ENCODE results near the gene ZNF30.
"Not testable (repeated sequence)": the region's sequence is repeated elsewhere in the genome, so short reads cannot be mapped to it uniquely, and the experiment has no call there.

The ZNF30 gene

DNA sequence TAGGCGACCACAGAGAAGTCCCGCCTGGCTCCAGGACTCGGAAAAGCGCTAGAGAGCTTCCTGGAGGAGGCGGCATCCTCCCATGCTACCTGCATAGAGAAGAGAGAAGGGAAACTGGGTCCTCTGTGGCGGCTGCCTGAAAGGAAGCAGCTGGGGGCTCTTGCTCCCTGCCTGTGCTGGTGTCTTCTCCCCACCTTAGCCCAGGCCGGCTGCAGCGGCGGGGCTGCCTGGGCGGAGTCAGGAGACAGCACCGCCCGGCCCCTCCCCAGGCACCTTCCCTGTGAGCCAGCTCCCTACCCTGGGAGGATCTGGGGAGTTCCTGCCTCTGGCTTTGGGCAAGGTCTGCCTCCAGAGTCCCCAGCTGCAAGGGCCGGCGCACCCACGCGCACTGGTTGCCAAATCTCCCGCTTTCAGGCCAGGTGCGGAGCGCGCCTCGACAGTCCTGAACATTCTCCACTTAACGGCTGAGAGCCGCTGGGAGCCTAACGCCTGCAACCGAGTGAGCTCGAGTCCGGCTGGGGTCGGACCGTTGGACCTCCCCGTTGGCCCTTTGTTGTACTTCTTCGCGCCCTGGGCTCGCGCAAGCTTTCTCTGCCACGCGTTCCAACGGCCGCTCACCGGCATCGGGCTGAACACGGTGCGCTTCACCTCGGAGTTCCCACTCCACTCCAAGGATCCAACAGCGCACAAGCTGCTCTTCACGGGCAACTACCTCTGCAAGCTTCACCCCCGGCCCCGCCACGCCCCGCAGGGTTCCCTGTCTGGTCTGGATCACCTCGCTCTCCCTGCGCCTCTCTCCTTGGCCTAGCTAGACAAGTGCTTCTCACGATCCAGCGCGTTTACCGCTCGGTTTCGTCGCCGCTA lies 21.8 kb upstream of the ZNF30 start:
- H3K4me3 ChIP-seq (ENCODE audit: low read depth, low read length) = no peak overlapping the region
- TF ChIP-seq, protein P1, sequence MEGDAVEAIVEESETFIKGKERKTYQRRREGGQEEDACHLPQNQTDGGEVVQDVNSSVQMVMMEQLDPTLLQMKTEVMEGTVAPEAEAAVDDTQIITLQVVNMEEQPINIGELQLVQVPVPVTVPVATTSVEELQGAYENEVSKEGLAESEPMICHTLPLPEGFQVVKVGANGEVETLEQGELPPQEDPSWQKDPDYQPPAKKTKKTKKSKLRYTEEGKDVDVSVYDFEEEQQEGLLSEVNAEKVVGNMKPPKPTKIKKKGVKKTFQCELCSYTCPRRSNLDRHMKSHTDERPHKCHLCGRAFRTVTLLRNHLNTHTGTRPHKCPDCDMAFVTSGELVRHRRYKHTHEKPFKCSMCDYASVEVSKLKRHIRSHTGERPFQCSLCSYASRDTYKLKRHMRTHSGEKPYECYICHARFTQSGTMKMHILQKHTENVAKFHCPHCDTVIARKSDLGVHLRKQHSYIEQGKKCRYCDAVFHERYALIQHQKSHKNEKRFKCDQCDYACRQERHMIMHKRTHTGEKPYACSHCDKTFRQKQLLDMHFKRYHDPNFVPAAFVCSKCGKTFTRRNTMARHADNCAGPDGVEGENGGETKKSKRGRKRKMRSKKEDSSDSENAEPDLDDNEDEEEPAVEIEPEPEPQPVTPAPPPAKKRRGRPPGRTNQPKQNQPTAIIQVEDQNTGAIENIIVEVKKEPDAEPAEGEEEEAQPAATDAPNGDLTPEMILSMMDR (IDR thresholded peaks at IDR 0.05; ENCODE audit: control insufficient read depth, extremely low read depth, insufficient read depth) = no peak
- DNase-seq (ENCODE audit: low read depth) = no peak

DNA sequence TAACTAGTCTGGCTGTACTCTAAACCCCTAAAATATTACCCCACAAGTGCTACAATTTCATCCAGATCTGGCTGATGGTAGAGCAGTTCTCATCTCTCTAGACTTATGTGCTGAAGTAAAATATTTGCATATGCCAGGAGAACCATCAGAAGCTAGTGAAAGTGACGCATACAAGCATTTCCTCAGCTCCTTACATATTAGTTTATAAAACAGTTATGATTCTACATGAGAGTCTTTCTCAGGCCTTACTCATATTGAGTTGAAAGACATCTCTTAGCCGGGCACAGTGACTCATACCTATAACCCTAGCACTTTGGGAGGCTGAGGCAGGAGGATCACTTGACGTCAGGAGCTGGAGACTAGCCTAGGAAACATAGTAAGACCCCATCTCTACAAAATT lies 15.9 kb upstream of the ZNF30 start:
- H3K4me3 ChIP-seq (ENCODE audit: low read depth, low read length) = no peak overlapping the region
- DNase-seq (ENCODE audit: low read depth) = no peak
- TF ChIP-seq, protein P1 (IDR thresholded peaks at IDR 0.05; ENCODE audit: control insufficient read depth, extremely low read depth, insufficient read depth) = no peak

DNA sequence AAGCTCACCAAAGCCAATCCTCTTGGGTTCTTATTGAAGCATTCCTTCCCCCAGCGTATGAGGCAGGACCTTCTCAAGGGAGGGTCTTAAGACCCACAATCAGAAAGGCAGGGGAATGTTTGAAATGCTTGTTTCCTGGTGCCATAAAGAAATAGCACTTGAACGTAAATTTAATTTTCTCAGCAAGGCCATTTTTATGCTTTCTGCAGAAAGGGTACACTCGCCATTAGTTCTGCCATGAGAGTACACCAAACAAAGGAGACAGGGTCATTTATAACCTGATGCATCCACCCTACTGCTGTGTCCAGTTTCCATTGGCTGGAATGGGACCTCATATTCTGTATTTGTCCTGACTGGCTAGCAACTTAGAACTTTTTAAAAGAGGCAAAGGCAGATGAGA lies 9.6 kb upstream of the ZNF30 start:
- not testable (repeated sequence) for DNase-seq (ENCODE audit: low read depth); H3K4me3 ChIP-seq (ENCODE audit: low read depth, low read length)

DNA sequence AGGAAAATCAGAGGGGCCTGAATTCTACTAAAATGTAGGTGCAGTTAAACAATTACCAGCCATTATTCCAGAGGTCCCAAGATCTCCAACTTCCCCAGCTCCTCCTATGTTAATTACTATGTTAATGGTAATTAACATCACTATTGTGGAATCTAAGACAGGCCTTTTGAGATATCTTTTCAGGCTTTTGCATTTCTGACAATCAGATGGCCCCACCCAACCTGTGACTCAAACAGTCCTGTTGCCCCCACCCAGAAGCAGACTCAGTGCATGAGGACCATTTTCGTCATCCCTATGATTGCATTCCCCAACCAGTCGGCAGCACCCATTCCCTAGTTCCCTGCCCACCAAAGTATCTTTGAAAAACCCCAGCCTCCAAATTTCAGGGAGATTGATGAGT lies 8.5 kb upstream of the ZNF30 start:
- DNase-seq (ENCODE audit: low read depth) = no peak
- H3K4me3 ChIP-seq (ENCODE audit: low read depth, low read length) = no peak overlapping the region
- TF ChIP-seq, protein P1 (IDR thresholded peaks at IDR 0.05; ENCODE audit: control insufficient read depth, extremely low read depth, insufficient read depth) = no peak

DNA sequence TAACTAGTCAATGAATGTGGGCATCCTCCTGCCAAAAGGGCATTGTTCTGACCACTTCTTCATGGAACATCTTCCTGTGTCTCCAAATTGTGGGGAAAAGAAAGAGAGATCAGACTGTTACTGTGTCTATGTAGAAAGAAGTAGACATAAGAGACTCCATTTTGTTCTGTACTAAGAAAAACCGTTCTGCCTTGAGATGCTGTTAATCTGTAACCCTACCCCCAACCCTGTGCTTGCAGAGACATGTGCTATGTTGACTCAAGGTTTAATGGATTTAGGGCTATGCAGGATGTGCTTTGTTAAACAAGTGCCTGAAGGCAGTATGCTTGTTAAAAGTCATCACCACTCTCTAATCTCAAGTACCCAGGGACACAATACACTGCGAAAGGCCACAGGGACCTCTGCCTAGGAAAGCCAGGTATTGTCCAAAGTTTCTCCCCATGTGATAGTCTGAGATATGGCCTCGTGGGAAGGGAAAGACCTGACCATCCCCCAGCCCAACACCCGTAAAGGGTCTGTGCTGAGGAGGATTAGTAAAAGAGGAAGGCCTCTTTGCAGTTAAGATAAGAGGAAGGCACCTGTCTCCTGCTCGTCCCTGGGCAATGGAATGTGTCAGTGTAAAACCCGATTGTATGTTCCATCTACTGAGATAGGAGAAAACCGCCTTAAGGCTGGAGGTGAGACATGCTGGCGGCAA lies 6.5 kb upstream of the ZNF30 start:
- DNase-seq (ENCODE audit: low read depth) = peak; percentile 54
- not testable (repeated sequence) for H3K4me3 ChIP-seq (ENCODE audit: low read depth, low read length)

DNA sequence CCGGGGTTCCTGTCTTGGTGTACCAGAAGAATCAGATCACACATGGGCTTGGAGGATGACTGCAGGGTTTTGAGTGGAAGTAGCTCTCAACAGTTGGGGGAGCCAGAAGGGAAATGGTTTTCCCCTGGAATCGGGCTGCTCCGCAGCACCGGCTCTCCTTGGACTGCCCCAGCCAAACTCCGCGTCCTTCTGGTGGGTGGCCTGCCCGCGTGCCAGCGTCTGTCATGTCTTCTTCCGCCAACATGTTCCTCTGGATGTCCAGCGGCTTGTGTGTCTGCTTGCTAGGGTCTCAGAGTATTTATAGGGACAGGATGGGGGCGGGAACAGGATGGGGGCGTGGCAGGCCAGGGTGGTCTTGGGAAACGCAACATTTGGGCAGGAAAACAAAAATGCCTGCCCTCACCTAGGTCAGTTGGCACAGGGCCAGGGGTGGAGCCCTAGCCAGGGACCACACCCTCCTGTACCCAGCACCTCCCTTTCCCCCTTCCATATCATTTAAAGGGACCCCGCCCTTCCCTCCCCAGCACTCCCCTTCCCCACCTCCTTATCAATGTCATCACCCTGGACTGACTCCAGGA lies 1.3 kb upstream of the ZNF30 start:
- H3K4me3 ChIP-seq (ENCODE audit: low read depth, low read length) = no peak overlapping the region
- TF ChIP-seq, protein P1 (IDR thresholded peaks at IDR 0.05; ENCODE audit: control insufficient read depth, extremely low read depth, insufficient read depth) = no peak
- no peak for DNase-seq (ENCODE audit: low read depth)

DNA sequence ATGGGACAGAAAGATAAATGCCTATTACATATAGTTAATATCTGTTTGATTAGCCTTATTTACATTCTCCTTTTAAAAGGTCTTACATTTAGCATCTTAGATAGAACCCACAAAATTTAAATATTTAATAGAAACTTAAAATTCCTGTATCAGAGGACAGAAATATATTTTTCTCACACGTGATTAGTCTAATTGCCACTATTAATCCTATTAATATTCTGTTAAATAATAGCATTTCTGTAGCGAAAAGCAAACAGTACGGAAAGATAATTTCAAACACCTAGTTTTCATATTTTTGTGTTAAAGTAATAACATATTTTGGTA lies 380 bp upstream of the ZNF30 start:
- H3K4me3 ChIP-seq (ENCODE audit: low read depth, low read length) = peak overlapping the region; percentile 71
- TF ChIP-seq, protein P1 (IDR thresholded peaks at IDR 0.05; ENCODE audit: control insufficient read depth, extremely low read depth, insufficient read depth) = no peak
- DNase-seq (ENCODE audit: low read depth) = no peak

Measured in LNCaP clone FGC (cell line).